Embryonic facial prominence (tissue), 1 donor: ENCODE measurements around the gene GREB1.

ENCODE experiments used
- DNase-seq: peaks from one replicate; pipeline ENCODE4 v3.0.0-alpha.2; 2016; ENCODE audit errors: extremely low spot score

The GREB1 gene

GRCh38 chr2:11578986-11579774 lies 45.3 kb downstream of the GREB1 start:
- no peak for DNase-seq

GRCh38 chr2:11579867-11580659 lies 46.2 kb downstream of the GREB1 start:
- DNase-seq, result no peak

GRCh38 chr2:11580697-11581096 lies 46.9 kb downstream of the GREB1 start:
- no peak for DNase-seq

- no peak for DNase-seq
These were observed 47.4 kb downstream of the GREB1 start for GRCh38 chr2:11581124-11581796.

GRCh38 chr2:11581797-11582611 lies 48.2 kb downstream of the GREB1 start:
- DNase-seq, result no peak

- DNase-seq, result peak; percentile 46
These were observed 48.7 kb downstream of the GREB1 start for GRCh38 chr2:11582612-11582861.

GRCh38 chr2:11582862-11583752 lies 49.3 kb downstream of the GREB1 start:
- peak; percentile 34 for DNase-seq

- peak; percentile 64 for DNase-seq
These were observed 50.1 kb downstream of the GREB1 start for GRCh38 chr2:11583840-11584524.

GRCh38 chr2:11584525-11585056 lies 50.7 kb downstream of the GREB1 start:
- DNase-seq, result no peak

GRCh38 chr2:11585071-11585470 lies 51.2 kb downstream of the GREB1 start:
- no peak for DNase-seq

GRCh38 chr2:11588228-11589110 lies 54.6 kb downstream of the GREB1 start:
- DNase-seq, result no peak

- no peak for DNase-seq
These were observed 55.6 kb downstream of the GREB1 start for GRCh38 chr2:11589316-11589940.

GRCh38 chr2:11590193-11590592 lies 56.3 kb downstream of the GREB1 start:
- DNase-seq, result no peak

- DNase-seq, result no peak
These were observed 57.2 kb downstream of the GREB1 start for GRCh38 chr2:11591091-11591490.

GRCh38 chr2:11592671-11593574 lies 59.1 kb downstream of the GREB1 start:
- no peak for DNase-seq

GRCh38 chr2:11596801-11597200 lies 63.0 kb downstream of the GREB1 start:
- no peak for DNase-seq

- no peak for DNase-seq
These were observed 63.8 kb downstream of the GREB1 start for GRCh38 chr2:11597538-11598225.
